ENCODE measurements around the gene CCDC89.

The CCDC89 gene

DNA sequence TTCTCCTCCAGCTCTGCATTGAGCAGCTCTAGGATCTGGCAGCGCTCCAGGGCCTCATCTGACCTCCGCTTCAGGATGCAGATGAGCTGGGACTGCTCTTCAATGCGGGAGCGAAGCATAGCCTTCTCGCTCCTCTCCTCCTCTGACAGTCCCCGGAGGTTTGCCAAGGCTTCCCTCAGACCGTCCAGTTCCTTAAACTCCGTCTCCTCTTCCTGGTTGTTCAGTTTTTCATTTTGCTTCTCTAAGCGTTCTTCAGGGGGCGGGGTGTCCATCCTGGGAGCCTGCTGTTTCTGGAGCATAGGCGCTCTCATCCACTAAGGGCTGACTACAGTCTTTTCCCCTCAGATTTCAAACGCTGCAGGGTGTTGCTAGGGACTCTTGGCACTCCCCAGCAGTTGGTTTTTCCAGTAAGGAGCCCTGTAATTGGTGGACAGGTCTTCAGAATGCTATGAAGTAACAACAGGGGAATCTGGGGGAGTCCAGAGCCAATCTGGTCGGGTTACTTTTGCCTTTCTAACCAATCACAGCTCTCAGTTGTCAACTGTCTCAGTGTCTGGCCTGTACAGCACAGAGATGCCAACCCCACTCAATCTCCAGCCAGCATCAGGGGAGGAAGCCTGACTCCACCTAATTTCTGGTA, at the start of gene CCDC89:
TSS of gene CCDC89 (minus strand) at position 376 of the 640 bp plus-strand sequence. CDS start at position 311, 65 bp downstream.
- no peak for DNase-seq (ENCODE audit: low read depth)
- H3K4me3 ChIP-seq (ENCODE audit: low read depth, low read length): no peak within 1 kb of the TSS
- TF ChIP-seq, protein P1, sequence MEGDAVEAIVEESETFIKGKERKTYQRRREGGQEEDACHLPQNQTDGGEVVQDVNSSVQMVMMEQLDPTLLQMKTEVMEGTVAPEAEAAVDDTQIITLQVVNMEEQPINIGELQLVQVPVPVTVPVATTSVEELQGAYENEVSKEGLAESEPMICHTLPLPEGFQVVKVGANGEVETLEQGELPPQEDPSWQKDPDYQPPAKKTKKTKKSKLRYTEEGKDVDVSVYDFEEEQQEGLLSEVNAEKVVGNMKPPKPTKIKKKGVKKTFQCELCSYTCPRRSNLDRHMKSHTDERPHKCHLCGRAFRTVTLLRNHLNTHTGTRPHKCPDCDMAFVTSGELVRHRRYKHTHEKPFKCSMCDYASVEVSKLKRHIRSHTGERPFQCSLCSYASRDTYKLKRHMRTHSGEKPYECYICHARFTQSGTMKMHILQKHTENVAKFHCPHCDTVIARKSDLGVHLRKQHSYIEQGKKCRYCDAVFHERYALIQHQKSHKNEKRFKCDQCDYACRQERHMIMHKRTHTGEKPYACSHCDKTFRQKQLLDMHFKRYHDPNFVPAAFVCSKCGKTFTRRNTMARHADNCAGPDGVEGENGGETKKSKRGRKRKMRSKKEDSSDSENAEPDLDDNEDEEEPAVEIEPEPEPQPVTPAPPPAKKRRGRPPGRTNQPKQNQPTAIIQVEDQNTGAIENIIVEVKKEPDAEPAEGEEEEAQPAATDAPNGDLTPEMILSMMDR (IDR thresholded peaks at IDR 0.05; ENCODE audit: low read depth, low read length, missing control alignments): no peak

DNA sequence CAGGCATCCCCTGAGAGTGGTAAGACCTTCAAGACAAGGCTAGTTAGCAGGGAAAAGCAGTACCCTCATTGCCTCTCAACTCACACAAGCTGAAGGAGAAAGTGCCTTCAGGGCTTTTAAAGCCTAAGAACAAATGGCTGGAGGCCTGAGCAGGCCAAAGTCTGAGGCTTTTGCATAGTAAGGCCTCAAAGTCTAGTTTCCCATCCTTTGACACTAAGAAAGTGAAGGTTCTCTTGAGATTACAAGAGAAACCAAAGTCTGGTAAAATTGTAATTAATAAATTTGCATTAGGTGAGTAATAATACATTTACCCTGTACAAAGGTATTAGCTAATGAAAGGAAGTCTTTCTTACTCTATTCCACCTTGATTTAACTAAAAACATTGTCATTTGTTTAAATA, 47.0 kb upstream of the CCDC89 start:
- no peak overlapping the region for H3K4me3 ChIP-seq (ENCODE audit: low read depth, low read length)
- DNase-seq (ENCODE audit: low read depth): no peak
- TF ChIP-seq, protein P1 (IDR thresholded peaks at IDR 0.05; ENCODE audit: low read depth, low read length, missing control alignments): no peak

DNA sequence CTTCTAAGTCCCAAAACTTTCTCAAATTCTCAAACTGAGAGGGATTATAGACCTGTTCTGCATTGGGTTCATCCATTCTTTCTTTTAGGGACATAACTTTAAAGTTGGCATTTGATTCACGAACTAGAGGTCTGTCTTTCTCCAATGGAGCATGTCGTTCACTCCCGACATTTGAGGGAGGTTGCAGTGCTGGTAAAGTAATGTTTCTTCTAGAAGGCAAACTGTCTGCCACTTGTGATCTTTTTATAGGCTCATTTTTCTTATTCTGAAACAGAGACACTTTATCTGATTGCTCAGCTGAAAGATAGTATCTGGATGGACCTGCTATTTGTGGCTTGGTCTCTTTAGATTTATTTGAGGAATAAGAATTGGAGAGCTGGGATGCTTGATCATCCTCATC, 40.4 kb upstream of the CCDC89 start:
- TF ChIP-seq, protein P1 (IDR thresholded peaks at IDR 0.05; ENCODE audit: low read depth, low read length, missing control alignments): no peak
- H3K4me3 ChIP-seq (ENCODE audit: low read depth, low read length): no peak overlapping the region
- DNase-seq (ENCODE audit: low read depth): no peak

DNA sequence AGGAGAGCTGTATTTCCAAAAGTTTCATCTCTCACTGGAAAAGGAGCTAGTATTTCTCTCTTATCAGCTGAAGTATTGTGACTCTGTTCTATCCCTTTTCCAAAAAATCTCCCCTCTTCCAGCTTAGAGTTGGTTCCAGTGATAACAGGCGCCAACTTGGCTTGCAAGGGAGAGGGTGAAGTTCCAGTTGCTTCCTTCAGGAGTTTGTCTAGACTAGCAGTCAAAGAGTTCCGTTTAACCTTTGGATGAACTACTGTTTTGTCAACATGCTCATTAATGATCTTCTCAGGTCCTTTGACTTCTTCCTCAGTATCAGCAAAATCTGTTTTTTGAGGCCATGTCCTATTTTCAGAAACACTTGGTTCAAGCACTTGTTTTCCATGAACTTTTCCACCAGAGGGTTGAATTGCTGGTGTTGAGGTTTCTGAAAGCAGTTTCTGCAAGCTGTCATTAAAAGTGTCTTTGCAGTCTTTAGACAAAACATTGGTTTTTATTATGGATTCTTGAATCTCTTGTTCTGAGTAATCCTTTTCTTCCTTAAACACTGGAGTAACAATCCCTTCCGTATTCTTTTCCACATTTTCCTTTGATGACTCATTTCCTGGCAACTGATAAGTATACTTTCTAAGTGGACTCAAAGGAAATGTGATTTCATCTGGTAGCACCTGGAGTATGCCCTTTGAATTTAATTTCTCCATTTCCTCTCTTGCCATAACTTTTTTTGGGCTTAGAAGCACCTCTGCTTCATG, 39.7 kb upstream of the CCDC89 start:
- no peak overlapping the region for H3K4me3 ChIP-seq (ENCODE audit: low read depth, low read length)
- no peak for DNase-seq (ENCODE audit: low read depth)
- TF ChIP-seq, protein P1 (IDR thresholded peaks at IDR 0.05; ENCODE audit: low read depth, low read length, missing control alignments): no peak

DNA sequence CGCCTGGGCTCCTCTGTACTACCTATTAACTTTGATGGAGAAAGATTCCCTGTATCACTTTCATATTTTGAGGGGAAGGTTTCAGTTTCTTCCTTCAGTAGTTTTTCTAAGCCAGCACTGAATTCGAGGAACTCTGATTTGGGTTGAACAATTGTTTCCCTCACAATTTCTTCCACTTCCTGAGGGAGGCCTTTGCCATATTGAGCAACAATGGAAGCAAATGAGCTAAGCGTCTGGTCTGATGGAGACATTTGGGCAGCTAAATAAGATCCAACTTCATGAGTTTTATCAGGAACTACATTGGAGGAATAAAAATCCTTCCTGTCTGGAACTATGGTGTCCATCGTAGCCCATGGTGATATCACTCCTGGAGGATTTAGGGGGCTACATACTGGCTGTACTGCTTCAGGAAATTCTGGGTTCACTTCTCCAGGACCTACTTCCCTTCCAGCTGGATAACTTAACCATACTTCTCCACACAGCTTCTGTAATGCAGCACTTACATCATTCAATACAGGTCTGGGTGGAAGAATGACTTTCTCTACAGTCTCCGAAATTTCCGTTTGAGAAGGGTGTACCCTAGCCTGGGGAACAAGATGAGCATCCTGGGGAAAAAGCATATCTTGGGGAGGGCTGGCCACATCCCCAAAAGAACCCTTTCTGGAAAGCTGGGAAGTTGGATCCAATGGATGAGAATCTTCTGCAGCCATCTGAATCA, 38.9 kb upstream of the CCDC89 start:
- TF ChIP-seq, protein P1 (IDR thresholded peaks at IDR 0.05; ENCODE audit: low read depth, low read length, missing control alignments): no peak
- no peak for DNase-seq (ENCODE audit: low read depth)
- H3K4me3 ChIP-seq (ENCODE audit: low read depth, low read length): no peak overlapping the region

DNA sequence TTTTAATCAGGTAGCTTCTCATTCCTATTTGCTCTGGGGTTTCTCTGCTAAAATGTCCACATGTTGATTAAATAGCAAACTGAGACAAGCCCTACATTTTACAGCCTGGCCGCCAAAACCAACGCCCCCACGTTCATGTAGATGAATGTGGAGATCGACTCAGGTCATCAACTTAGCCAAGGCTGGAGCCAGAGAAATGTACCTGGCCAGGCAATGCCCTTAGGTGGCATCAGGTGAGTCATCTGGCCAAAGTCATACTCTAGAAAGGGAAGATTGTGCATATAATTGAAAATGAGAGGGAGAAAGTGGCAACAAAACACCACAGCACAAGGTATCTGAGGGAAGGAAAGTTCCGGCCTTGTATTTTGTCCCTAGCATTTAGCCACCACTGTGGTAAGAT, 37.1 kb upstream of the CCDC89 start:
- TF ChIP-seq, protein P1 (IDR thresholded peaks at IDR 0.05; ENCODE audit: low read depth, low read length, missing control alignments): no peak
- H3K4me3 ChIP-seq (ENCODE audit: low read depth, low read length): no peak overlapping the region
- DNase-seq (ENCODE audit: low read depth): no peak
